H1 (cell line): ENCODE results near the gene KIF21A. TPM values are rescaled to one million over a fixed set of nuclear protein-coding genes. Genes with fewer than 3 reads are reported as not detected.

ENCODE experiments used
- CTCF ChIA-PET: fragments of 300-600 bp; sonication (Branson Sonifier 250); formaldehyde crosslinking; loops from one replicate; lab custom pipeline; 2021; ENCODE audit not compliant: partially characterized antibody; lab: Charles Lee
- POLR2A ChIA-PET: fragments of 300-600 bp; sonication (Branson Sonifier 250); formaldehyde crosslinking; loops from one replicate; lab custom pipeline; 2021; ENCODE audit warnings: inconsistent platforms; ENCODE audit not compliant: partially characterized antibody; lab: Charles Lee
- DNase-seq, 2 experiments: peaks; one replicate each; pipeline versions ENCODE4 v3.0.0 to v3.0.0-alpha.2; 2010 to 2022; ENCODE audit warnings: low spot score in 2 of 2, low read depth in 1 of 2, mixed read lengths in 1 of 2
- FAIRE-seq: peaks from 2 replicates; lab custom pipeline; 2011; peaks lifted over from hg19 to GRCh38; lab: Jason Lieb, UNC
- H2AFZ ChIP-seq: 2 replicates; pipeline ENCODE4 v1.8.1; 2012; ENCODE audit warnings: low read length, inconsistent platforms
- H2AK5ac ChIP-seq: 2 replicates; pipeline ENCODE4 v1.6.1; 2013; ENCODE audit warnings: low read depth, low read length
- H2BK120ac ChIP-seq: replicated peaks from 2 replicates; pipeline ENCODE3; 2013; ENCODE audit warnings: low read depth, low read length, inconsistent platforms
- H2BK12ac ChIP-seq: 2 replicates; pipeline ENCODE4 v1.6.1; 2013; ENCODE audit warnings: low read depth, low read length
- H2BK15ac ChIP-seq: 2 replicates; pipeline ENCODE4 v1.6.1; 2013; ENCODE audit warnings: low read length
- H2BK20ac ChIP-seq: 2 replicates; pipeline ENCODE4 v1.6.1; 2013; ENCODE audit warnings: low read length
- H2BK5ac ChIP-seq: 2 replicates; pipeline ENCODE4 v1.6.1; 2013; ENCODE audit warnings: low read depth, low read length
- H3K14ac ChIP-seq: 2 replicates; pipeline ENCODE4 v1.6.1; 2013; ENCODE audit warnings: inconsistent platforms; ENCODE audit not compliant: insufficient read length
- H3K18ac ChIP-seq: 2 replicates; pipeline ENCODE4 v1.6.1; 2013; ENCODE audit warnings: low read length; ENCODE audit errors: extremely low read depth
- H3K23ac ChIP-seq: 2 replicates; pipeline ENCODE4 v1.6.1; 2013; ENCODE audit warnings: inconsistent platforms; ENCODE audit not compliant: insufficient read length
- H3K23me2 ChIP-seq: 2 replicates; pipeline ENCODE4 v1.6.1; 2013; ENCODE audit warnings: low read depth, low read length
- H3K27ac ChIP-seq: 2 replicates; pipeline ENCODE4 v1.6.1; 2011; ENCODE audit warnings: low read depth, low read length, inconsistent platforms
- H3K27me3 ChIP-seq, 4 experiments: replicated peaks in 1 of 4; 1 replicate in 1 of 4; 2 replicates in 3 of 4; pipeline versions ENCODE4 v1.6.1 to v1.8.1; 2011 to 2013; ENCODE audit warnings: low read length in 3 of 4, mild to moderate bottlenecking in 3 of 4, inconsistent platforms in 2 of 4, mixed read lengths in 2 of 4, moderate library complexity in 1 of 4; ENCODE audit not compliant: control insufficient read depth in 3 of 4, insufficient read depth in 3 of 4; ENCODE audit errors: extremely low read depth in 1 of 4
- H3K36me3 ChIP-seq, 4 experiments: 2 replicates each; pipeline versions ENCODE4 v1.6.1 to v1.8.1; 2011 to 2013; ENCODE audit warnings: mild to moderate bottlenecking in 4 of 4, low read length in 3 of 4, moderate library complexity in 2 of 4, control low read depth in 1 of 4, inconsistent platforms in 1 of 4; ENCODE audit not compliant: insufficient read depth in 4 of 4, control insufficient read depth in 2 of 4
- H3K4ac ChIP-seq: replicated peaks from 2 replicates; pipeline ENCODE3; 2013; ENCODE audit warnings: low read length, low read depth, mixed read lengths, inconsistent platforms; ENCODE audit not compliant: insufficient read length
- H3K4me1 ChIP-seq, 4 experiments: replicated peaks in 1 of 4; 1 replicate in 1 of 4; 2 replicates in 3 of 4; pipeline versions ENCODE4 v1.6.1 to v1.8.1; 2011 to 2013; ENCODE audit warnings: low read length in 3 of 4, inconsistent platforms in 2 of 4, mixed read lengths in 1 of 4; ENCODE audit not compliant: insufficient read depth in 4 of 4, control insufficient read depth in 3 of 4
- H3K4me2 ChIP-seq, 2 experiments: 2 replicates each; pipeline versions ENCODE4 v1.6.1 to v1.8.1; 2011 to 2013; ENCODE audit warnings: low read depth in 2 of 2, low read length in 2 of 2, control low read depth in 1 of 2, inconsistent platforms in 1 of 2, mild to moderate bottlenecking in 1 of 2; ENCODE audit not compliant: insufficient read depth in 1 of 2
- H3K4me3 ChIP-seq, 4 experiments: fragments of 200-600, 300-600 bp in 1 of 4; sonication (generic), shearing (Covaris generic), sonication (Bioruptor Twin) in 1 of 4; 2 replicates each; pipeline versions ENCODE4 v1.5.1 to v1.8.1; 2011 to 2016; ENCODE audit warnings: low read length in 4 of 4, low read depth in 3 of 4, control low read depth in 2 of 4, inconsistent platforms in 2 of 4, mild to moderate bottlenecking in 2 of 4, mixed read lengths in 1 of 4, moderate library complexity in 1 of 4; ENCODE audit not compliant: insufficient read depth in 2 of 4; ENCODE audit errors: extremely low read depth in 1 of 4
- H3K56ac ChIP-seq: replicated peaks from 2 replicates; pipeline ENCODE3; 2013; ENCODE audit warnings: low read depth, mild to moderate bottlenecking, mixed read lengths, low read length, inconsistent platforms; ENCODE audit not compliant: insufficient read length
- H3K79me1 ChIP-seq: 2 replicates; pipeline ENCODE4 v1.6.1; 2013; ENCODE audit warnings: low read depth, low read length, control low read depth
- H3K79me2 ChIP-seq, 2 experiments: 2 replicates each; pipeline versions ENCODE4 v1.6.1 to v1.8.1; 2012 to 2013; ENCODE audit warnings: low read length in 2 of 2, mild to moderate bottlenecking in 2 of 2, inconsistent platforms in 1 of 2; ENCODE audit not compliant: insufficient read depth in 2 of 2, control insufficient read depth in 1 of 2
- H3K9ac ChIP-seq, 4 experiments: replicated peaks in 1 of 4; 1 replicate in 1 of 4; 2 replicates in 3 of 4; pipeline versions ENCODE4 v1.6.1 to v1.8.1; 2011 to 2013; ENCODE audit warnings: low read depth in 3 of 4, low read length in 3 of 4, control low read depth in 2 of 4, mild to moderate bottlenecking in 2 of 4, moderate library complexity in 2 of 4, inconsistent platforms in 1 of 4; ENCODE audit errors: extremely low read depth in 1 of 4
- H3K9me3 ChIP-seq, 2 experiments: 2 replicates each; pipeline versions ENCODE4 v1.6.1 to v1.8.1; 2012 to 2013; ENCODE audit warnings: mild to moderate bottlenecking in 2 of 2, moderate library complexity in 2 of 2, control low read depth in 1 of 2, inconsistent platforms in 1 of 2, low read depth in 1 of 2, low read length in 1 of 2, mixed read lengths in 1 of 2; ENCODE audit not compliant: insufficient read depth in 2 of 2
- H4K20me1 ChIP-seq, 2 experiments: replicated peaks in 1 of 2; 2 replicates each; pipeline versions ENCODE3 to v1.8.1; 2011 to 2013; ENCODE audit warnings: inconsistent platforms in 2 of 2, low read length in 2 of 2, mild to moderate bottlenecking in 1 of 2; ENCODE audit not compliant: insufficient read depth in 2 of 2, control insufficient read depth in 1 of 2
- H4K5ac ChIP-seq: 2 replicates; pipeline ENCODE4 v1.6.1; 2013; ENCODE audit warnings: low read length, low read depth, mixed read lengths, inconsistent platforms; ENCODE audit not compliant: insufficient read length
- H4K8ac ChIP-seq: 2 replicates; pipeline ENCODE4 v1.8.0; 2013; ENCODE audit warnings: mild to moderate bottlenecking, moderate library complexity, low read length, inconsistent platforms; ENCODE audit not compliant: insufficient read depth; ENCODE audit errors: extremely low read depth
- H4K91ac ChIP-seq: replicated peaks from 2 replicates; pipeline ENCODE3; 2013; ENCODE audit warnings: low read length, mixed read lengths, inconsistent platforms; ENCODE audit not compliant: insufficient read length
- ASH2L ChIP-seq: fragments of 200-600, 300-600 bp; sonication (generic); IDR thresholded peaks from one replicate; pipeline ENCODE4 v1.7.1; 2017; ENCODE audit warnings: low read length
- BRCA1 ChIP-seq: IDR thresholded peaks from 2 replicates; pipeline ENCODE4 v1.6.1; 2012; ENCODE audit warnings: low read depth, low read length, improper control_type of control experiment
- CHD2 ChIP-seq: IDR thresholded peaks from 2 replicates; pipeline ENCODE4 v1.6.1; 2012; ENCODE audit warnings: low read length, improper control_type of control experiment
- E2F6 ChIP-seq: IDR thresholded peaks from 2 replicates; pipeline ENCODE4 v1.6.1; 2012; ENCODE audit warnings: inconsistent platforms
- NANOG ChIP-seq: IDR thresholded peaks from 2 replicates; pipeline ENCODE4 v1.6.1; 2011; ENCODE audit warnings: low read length, low read depth, mild to moderate bottlenecking, inconsistent platforms; ENCODE audit not compliant: insufficient read depth, poor library complexity, severe bottlenecking
- POLR2A ChIP-seq, 2 experiments: IDR thresholded peaks; 1 replicate in 1 of 2; 2 replicates in 1 of 2; pipeline ENCODE4 v1.6.1; 2011; ENCODE audit warnings: low read depth in 2 of 2, low read length in 2 of 2, mild to moderate bottlenecking in 2 of 2; ENCODE audit errors: control extremely low read depth in 1 of 2
- RNF2 ChIP-seq: fragments of 200-900, 300-1000 bp; sonication (generic); IDR thresholded peaks from 2 replicates; pipeline ENCODE4 v1.7.1; 2016; ENCODE audit warnings: borderline replicate concordance, low read depth, mild to moderate bottlenecking, antibody characterized with exemption, low read length; ENCODE audit not compliant: poor library complexity, severe bottlenecking; ENCODE audit errors: missing control alignments
- SAP30 ChIP-seq: fragments of 300-600 bp; sonication (generic); IDR thresholded peaks from 2 replicates; pipeline ENCODE4 v1.7.1; 2012; ENCODE audit warnings: low read length, moderate library complexity, mild to moderate bottlenecking, inconsistent platforms; ENCODE audit not compliant: insufficient read depth, insufficient replicate concordance
- SP4 ChIP-seq: IDR thresholded peaks from 2 replicates; pipeline ENCODE4 v1.6.1; 2012; ENCODE audit warnings: low read length, inconsistent platforms
- SUZ12 ChIP-seq: fragments of 200-600 bp; sonication (generic); IDR thresholded peaks from 2 replicates; pipeline ENCODE4 v1.6.1; 2012; ENCODE audit warnings: mild to moderate bottlenecking, inconsistent platforms, low read length, moderate library complexity, mixed read lengths
- USF2 ChIP-seq: IDR thresholded peaks from 2 replicates; pipeline ENCODE4 v1.6.1; 2011; ENCODE audit warnings: low read length, improper control_type of control experiment
- WGBS, 2 experiments: shearing (Covaris generic) in 1 of 2; methylation state at CpG; one replicate each; pipeline versions ENCODE4 v1.1.6 to v1.1.7; 2013 to 2015; ENCODE audit warnings: low lambda C conversion rate in 2 of 2, mixed read lengths in 2 of 2, inconsistent platforms in 1 of 2, low coverage in 1 of 2, missing lambda C conversion rate in 1 of 2; ENCODE audit not compliant: insufficient replicate concordance in 2 of 2, insufficient coverage in 1 of 2, insufficient read length in 1 of 2; ENCODE audit errors: extremely low coverage in 1 of 2, missing lambda C conversion rate in 1 of 2; 5-methylcytosine and 5-hydroxymethylcytosine counted together
- polyA plus RNA-seq, 7 experiments: library from polyadenylated mRNA; depleted of rRNA in 3 of 7; stranded (reverse) in 5 of 7; unstranded in 2 of 7; fragments of >200 nt in 5 of 7; fragments of 200-250 nt in 2 of 7; gene quantifications; 1 replicate in 5 of 7; 2 replicates in 1 of 7; 4 replicates in 1 of 7; pipeline versions ENCODE4 v1.2.1 to v1.2.3, GENCODE V29; 2011 to 2013; ENCODE audit warnings: missing spikeins in 2 of 7, mixed read lengths in 2 of 7
- total RNA-seq: library from RNA; stranded (reverse); fragmentation: NEBNext Ultra II Directional; extraction: Animal tissue kit (Norgen Biotek cat#: 25700); gene quantifications from 2 replicates; pipeline ENCODE4 v1.2.1, GENCODE V29; 2021

The KIF21A gene
- total and polyA plus RNA-seq, 2 of the 8 experiments (the other 6 are each of a cell fraction or from before 2014, with no cell fraction given): 10.0 to 26.0 TPM

DNA sequence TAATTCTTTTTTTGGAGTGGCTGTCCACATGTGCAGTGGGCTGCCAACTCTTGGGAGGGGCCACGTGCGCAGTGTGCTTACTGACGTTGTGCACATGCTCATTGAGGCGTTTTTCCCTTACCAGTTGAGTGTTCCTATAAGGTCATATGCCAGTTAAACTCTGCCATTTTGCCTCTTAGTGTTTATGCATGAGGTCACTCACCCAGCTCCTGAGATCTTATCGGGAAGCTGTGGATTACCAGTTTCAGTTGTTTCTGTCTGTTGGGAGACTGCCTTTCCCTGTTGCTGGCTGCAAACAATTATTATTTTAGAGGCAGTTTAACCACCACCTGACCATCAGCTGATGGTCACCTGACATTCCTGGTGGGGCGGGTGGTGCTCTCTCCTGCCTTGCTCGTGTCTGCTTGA is 16.1 kb upstream of the KIF21A start:
- H3K18ac ChIP-seq: no peak overlapping the region
- H3K9ac ChIP-seq: no peak overlapping the region
- no peak overlapping the region for H3K27ac ChIP-seq
- H3K4me1 ChIP-seq: no peaks in the 10 kb centered on the region
- H2AK5ac ChIP-seq: no peak overlapping the region
- no peaks in the 10 kb centered on the region for H3K27me3 ChIP-seq
- H3K79me1 ChIP-seq: no peaks in the 10 kb centered on the region
- H4K91ac ChIP-seq: no peak overlapping the region
- no peaks in the 10 kb centered on the region for H3K9me3 ChIP-seq
- H3K23ac ChIP-seq: no peak overlapping the region
- no peak overlapping the region for H3K14ac ChIP-seq
- no peak overlapping the region for H3K56ac ChIP-seq
- no peak overlapping the region for H2BK15ac ChIP-seq
- H4K8ac ChIP-seq: no peak overlapping the region
- H3K4me3 ChIP-seq: no peak overlapping the region
- H2BK20ac ChIP-seq: no peak overlapping the region
- H2BK12ac ChIP-seq: no peak overlapping the region
- CTCF ChIA-PET: no interaction called here
- no peak overlapping the region for H2BK120ac ChIP-seq
- H3K36me3 ChIP-seq: no peaks in the 10 kb centered on the region
- no peak for TF ChIP-seq BRCA1
- TF ChIP-seq SUZ12: no peak
- TF ChIP-seq RNF2: no peak
- TF ChIP-seq ASH2L: no peak
- no peak for TF ChIP-seq E2F6
- TF ChIP-seq SAP30: no peak
- no peak for TF ChIP-seq NANOG
- TF ChIP-seq POLR2A (IDR thresholded peaks at IDR 0.05; ENCODE audit: control extremely low read depth in 1 of 2, low read depth in 2 of 2, low read length in 2 of 2): no peak
- TF ChIP-seq USF2: no peak
- no peak for TF ChIP-seq CHD2
- TF ChIP-seq SP4: no peak
- TF ChIP-seq, all 59 proteins: peak for 0
- no peak overlapping the region for H2BK5ac ChIP-seq
- no peak overlapping the region for H4K5ac ChIP-seq
- no peak overlapping the region for H3K4ac ChIP-seq
- H2AFZ ChIP-seq: no peak overlapping the region
- POLR2A ChIA-PET: no interaction called here
- H3K23me2 ChIP-seq: no peaks in the 10 kb centered on the region
- 85% methylated on average over 7 of the region's 7 CpGs; no CpG with 5 or more reads in 1 of the 2 experiments for WGBS, 2 experiments
- FAIRE-seq: no peak
- no peak overlapping the region for H3K4me2 ChIP-seq
- DNase-seq: no peak
- no peaks in the 10 kb centered on the region for H3K79me2 ChIP-seq
- H4K20me1 ChIP-seq: no peaks in the 10 kb centered on the region
